Tibial nerve (tissue), 3 donors: ENCODE results near the gene ZNF148.

Source experiments
- POLR2A ChIP-seq, 2 donors: fragments of 450-650 bp; IDR thresholded peaks; one replicate each; pipeline ENCODE4 v1.6.1; 2017; ENCODE audit warnings: antibody characterized with exemption in 2 of 2, mild to moderate bottlenecking in 2 of 2, moderate library complexity in 2 of 2
- TF ChIP-seq, protein P1 (sequence below), 5 experiments: fragments of 200-600 bp in 3 of 5; fragments of 450-650 bp in 2 of 5; sonication (generic) in 3 of 5; IDR thresholded peaks; one replicate each; pipeline ENCODE4 v1.5.1; 2016 to 2019; ENCODE audit warnings: antibody characterized with exemption in 5 of 5, mild to moderate bottlenecking in 3 of 5, moderate library complexity in 2 of 5

DNA sequence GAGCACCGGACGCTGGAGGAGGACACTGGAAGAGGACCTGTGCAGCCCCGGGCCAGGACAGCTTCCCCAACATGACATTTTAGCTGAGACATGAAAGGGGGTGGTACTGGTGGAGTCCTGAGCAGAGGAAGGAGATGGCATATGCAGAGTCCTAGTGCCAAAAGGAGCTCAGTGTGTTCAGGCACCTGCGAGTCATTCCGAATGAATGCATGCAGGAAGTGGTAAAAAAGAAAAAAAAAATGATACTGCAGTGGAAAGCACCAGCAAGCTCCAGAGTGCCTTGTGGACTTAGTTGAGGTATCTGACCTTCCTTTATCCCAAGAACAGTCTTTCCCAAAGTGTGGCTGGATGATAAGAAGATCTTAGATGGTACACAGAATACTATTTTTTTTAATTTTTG is 6.6 kb upstream of the ZNF148 start:
- TF ChIP-seq, protein P1, sequence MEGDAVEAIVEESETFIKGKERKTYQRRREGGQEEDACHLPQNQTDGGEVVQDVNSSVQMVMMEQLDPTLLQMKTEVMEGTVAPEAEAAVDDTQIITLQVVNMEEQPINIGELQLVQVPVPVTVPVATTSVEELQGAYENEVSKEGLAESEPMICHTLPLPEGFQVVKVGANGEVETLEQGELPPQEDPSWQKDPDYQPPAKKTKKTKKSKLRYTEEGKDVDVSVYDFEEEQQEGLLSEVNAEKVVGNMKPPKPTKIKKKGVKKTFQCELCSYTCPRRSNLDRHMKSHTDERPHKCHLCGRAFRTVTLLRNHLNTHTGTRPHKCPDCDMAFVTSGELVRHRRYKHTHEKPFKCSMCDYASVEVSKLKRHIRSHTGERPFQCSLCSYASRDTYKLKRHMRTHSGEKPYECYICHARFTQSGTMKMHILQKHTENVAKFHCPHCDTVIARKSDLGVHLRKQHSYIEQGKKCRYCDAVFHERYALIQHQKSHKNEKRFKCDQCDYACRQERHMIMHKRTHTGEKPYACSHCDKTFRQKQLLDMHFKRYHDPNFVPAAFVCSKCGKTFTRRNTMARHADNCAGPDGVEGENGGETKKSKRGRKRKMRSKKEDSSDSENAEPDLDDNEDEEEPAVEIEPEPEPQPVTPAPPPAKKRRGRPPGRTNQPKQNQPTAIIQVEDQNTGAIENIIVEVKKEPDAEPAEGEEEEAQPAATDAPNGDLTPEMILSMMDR (IDR thresholded peaks at IDR 0.05): no peak
- no peak for TF ChIP-seq POLR2A (IDR thresholded peaks at IDR 0.05)
